Measurements from ENCODE around the gene INO80.
A peak's percentile ranks its signal among the peaks of the same experiment; 100 is the strongest.

Gene INO80

DNA sequence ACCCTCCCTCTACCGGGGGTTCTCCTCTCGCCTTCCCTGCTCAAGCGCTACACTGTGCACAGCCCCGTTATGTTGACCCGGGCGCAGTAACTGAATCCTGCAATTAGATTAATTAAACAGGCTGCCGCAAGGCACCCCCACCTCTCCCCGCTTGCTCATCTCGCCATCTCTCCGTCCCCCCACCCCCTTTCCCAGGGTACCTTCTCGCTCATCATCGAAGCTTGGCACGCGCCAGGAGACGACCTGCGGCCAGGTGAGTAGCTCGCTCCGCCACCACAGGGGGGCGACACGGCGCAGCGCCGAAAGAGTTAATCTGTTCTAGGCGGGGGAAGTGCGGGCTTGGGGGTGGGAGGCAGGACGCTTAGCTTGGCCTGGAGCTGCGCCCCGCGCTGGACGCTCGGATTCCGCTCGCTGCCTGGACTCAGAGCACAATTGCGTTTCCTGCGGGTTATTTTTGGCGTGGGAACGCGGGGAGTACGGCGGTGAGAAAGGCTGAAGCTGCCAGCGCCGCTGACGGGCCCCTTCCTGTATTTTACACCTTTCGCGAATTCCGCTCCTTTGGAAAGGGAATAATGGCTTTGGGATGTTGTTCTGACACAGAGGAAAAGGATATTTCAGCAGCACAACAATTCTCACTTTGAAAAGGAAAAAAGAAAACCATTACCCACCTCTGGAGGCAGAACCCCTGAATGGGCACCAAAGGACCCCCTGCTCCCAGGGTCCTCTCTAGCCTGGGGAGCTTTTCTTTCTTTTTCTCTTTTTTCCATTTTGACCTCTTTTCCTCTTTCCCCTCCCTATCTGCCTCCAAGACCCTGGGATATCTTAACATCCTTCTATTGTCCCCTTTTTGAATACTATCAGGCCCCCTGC lies 185.4 kb downstream of the INO80 start:
- no peak for DNase-seq (ENCODE audit: low spot score)

DNA sequence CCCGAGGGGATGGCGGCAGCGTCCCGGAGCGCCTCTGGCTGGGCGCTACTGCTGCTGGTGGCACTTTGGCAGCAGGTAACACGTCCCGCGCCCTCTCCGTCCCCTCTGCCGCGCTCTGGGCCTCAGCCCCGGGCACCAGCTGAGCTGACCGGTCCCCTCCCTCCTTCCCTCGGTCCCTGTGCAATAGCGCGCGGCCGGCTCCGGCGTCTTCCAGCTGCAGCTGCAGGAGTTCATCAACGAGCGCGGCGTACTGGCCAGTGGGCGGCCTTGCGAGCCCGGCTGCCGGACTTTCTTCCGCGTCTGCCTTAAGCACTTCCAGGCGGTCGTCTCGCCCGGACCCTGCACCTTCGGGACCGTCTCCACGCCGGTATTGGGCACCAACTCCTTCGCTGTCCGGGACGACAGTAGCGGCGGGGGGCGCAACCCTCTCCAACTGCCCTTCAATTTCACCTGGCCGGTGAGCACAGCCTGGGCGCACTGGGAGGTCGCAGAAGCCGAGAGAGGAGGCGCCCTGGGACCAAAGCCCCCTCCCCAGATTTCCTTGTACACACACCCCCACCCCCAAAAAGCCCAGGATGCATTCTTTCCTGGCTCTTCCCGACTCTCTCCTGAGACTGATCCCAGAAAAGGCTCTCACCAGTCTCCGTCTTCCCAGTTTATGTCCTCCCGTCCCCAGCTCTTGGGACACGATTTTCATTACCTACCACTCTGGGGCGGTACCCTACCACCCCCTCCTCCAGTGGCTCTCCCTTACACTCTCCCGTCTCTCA lies 186.2 kb downstream of the INO80 start:
- peak; percentile 64 for DNase-seq (ENCODE audit: low spot score)
